CD4-positive, alpha-beta T cell treated with Interleukin-21 for 1 hour (primary cell): ENCODE measurements around the gene KDM5B.
"Not testable (repeated sequence)": the region's sequence is repeated elsewhere in the genome, so short reads cannot be mapped to it uniquely, and the experiment has no call there.

ENCODE experiments used
- DNase-seq: peaks from one replicate; pipeline ENCODE4 v3.0.0-alpha.2; 2020

KDM5B gene

DNA sequence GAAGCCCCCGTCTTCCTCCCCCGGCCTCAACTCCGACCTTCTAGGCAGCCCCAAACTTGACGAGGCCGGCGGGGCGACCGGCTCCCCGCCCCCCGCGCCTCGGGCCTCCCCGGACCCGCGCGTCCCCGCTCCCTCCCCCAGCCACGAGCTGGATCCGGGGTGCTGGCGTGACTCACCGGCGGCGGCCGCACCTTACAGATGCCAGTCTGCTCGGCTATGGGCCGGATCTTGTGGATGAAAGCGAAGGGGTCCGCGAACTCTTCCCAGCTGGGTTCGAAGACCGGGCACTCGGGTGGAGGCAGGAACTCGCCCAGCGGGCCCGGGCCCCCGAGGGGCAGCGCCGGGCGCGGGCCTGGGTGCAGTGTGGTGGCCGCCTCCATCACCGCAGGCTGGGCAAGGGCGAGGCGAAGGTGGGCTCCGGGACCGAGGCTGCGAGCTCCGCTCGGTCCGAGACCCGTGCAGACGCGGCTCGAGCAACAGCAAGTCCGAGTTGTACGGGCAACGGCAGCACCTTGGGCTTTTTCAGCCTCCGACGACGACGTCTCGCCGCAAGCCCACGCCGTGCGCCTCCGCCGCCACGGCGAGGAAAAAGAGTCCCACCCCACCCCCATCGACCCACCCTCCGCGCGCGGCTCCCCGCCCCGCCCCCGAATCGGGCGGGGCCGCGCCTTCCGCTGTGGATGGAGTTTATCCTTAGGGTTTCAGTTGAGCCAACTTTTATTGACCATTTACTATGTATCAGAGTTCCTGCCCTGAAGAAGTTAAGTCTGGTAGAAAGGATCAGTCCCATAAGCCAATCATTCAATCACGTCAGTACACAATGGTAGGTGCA is at the start of gene KDM5B:
Gene KDM5B, minus strand, starts transcription at position 496 of the 832 bp plus-strand sequence. Its CDS starts 116 bp downstream, at position 380.
- peak; percentile 60 for DNase-seq

- no peak for DNase-seq
These were observed 49.0 kb upstream of the KDM5B start for GRCh38 chr1:202857136-202857610.

DNA sequence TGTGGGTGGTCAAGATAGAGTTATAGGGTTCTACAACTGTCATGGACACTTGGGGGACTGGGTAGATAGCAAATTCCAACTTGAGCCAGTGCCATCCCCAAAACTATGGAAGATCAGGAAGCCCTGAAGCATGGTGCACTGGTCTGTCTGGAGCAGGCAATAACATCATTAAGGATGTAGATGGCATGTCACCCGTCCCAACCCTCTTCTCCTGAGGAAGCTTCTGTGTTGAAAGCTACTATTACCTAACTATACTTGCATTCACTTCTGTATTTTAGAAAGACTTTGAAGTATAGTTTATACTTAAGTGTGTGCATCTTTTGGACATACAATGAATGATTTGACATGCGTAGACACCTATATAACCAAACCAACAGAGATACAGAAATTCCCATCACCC is 47.8 kb upstream of the KDM5B start:
- DNase-seq, result no peak

DNA sequence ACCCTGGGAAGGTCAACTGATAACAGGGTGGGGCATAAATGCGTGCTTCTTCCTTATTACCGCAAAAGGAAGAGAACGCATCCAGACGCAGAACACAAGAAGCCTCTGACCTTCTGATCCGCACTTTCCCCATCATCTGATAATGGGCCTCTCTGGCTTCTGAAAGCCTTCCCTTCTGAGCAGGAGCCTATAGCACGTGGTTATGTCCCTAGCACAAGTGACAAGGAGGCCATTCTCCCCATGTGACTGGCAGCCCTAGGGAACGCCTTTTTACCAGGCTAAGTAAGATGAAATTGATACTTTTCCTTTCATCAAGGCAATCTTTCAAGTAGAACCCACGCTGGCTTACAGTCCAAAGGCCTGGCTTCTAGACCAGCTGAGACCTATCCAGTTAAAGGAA is 46.6 kb upstream of the KDM5B start:
- DNase-seq, result no peak

GRCh38 chr1:202852163-202852904 is 44.1 kb upstream of the KDM5B start:
- DNase-seq, result peak; percentile 43

DNA sequence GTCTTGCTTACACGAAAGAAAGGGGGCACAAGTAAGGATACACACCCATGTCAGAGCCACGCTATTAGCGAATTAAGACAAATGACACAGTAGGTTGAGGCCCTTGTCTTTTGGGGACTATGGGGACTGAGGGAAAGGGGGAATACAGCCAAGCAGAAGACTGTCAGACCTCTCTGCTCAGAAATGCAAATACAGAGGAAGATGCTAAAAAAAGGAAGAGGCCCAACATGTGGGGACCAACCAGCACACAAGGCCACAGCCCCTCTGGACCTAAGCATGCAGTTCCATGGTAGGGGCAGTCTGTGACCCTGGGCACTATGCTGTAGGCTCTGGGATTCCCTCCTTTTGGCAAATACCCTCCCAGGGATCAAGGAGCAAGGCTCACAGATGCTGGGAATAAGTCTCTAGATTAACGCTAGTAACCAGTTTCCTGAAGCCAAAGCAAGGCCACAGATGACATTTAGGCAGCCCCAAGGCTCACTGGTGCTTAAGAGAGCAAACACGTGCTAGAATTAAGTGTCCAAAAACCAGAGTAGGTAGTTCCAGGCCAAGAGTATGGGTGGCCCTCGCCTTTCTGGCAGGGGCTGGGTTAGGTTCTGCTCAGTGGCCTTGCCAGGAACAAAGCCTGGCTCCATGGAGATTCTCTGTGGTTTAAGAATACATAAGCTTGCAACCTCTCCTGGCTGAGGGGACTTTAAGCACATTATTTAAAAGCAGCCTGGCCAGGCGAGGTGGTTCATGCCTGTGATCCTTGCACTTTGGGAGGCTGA is 42.6 kb upstream of the KDM5B start:
- no peak for DNase-seq

GRCh38 chr1:202848191-202848542 is 39.9 kb upstream of the KDM5B start:
- no peak for DNase-seq

DNA sequence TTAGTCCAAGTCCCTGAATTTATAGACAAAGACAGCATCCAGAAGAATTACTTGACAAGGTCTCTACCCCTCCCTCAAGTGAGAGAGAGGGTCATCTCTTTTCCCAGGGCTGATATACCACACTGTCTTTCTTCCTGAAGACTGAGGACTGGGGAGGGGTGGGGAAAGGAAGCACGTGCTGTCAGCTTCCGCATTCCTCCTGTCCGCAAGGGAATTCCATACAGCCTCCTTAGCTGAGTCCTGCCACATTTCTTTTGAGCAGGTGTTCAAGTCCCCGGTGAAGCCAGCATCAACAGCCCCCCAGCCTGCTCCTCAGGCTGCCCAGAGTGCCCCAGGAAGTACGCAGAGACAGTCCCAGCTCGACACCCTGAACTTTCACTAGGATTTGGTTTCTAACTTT is 36.7 kb upstream of the KDM5B start:
- DNase-seq, result no peak

DNA sequence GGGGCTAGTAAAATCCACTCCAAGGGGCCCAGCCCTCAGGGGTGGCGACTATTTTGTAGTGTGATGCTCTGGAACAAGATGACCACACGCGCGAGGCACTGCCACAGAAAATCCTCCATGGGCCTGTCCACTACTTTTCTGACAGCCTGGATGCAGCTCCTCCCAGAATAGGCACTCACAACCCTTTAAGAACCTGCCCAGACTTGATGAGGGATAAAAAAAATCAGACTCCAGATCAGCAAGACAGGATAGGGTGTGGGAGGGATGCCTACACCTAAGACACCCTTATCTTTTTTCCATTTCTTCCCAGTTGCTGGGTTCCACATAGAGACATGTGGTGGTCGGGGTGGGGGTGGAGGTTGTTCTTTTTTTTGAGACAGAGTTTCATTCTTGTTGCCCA is 36.0 kb upstream of the KDM5B start:
- DNase-seq, result no peak

GRCh38 chr1:202843081-202843480 is 34.9 kb upstream of the KDM5B start:
- DNase-seq, result no peak

DNA sequence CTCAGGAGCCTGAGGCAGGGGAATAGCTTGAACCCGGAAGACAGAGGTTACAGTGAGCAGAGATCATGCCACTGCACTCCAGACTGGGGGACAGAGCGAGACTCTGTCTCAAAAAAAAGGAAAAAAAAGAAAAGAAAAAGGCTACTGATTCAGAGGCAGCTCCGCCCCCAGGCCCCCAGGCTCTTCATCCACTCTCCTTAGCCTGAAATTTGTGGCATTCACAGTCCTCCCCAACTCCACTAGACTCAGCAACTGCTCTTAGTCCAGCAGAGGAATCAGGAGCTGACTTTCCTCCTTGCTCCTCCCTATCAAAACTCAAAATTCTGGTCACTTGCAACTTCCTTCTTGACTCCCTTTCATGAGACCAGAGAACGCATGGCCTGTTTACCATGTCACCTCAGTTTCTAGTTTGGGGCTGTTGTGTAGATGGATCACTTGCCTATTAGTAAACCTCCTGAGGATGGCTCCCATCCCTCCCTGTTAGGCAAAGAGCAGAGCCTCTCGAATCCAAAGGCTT is 29.6 kb upstream of the KDM5B start:
- DNase-seq, result no peak

GRCh38 chr1:202836623-202837403 is 28.6 kb upstream of the KDM5B start:
- no peak for DNase-seq

- peak; percentile 52 for DNase-seq
These were observed 27.4 kb upstream of the KDM5B start for GRCh38 chr1:202835548-202836072.

- DNase-seq, result no peak
These were observed 26.7 kb upstream of the KDM5B start for GRCh38 chr1:202834771-202835547.

GRCh38 chr1:202831906-202832305 is 23.7 kb upstream of the KDM5B start:
- no peak for DNase-seq

DNA sequence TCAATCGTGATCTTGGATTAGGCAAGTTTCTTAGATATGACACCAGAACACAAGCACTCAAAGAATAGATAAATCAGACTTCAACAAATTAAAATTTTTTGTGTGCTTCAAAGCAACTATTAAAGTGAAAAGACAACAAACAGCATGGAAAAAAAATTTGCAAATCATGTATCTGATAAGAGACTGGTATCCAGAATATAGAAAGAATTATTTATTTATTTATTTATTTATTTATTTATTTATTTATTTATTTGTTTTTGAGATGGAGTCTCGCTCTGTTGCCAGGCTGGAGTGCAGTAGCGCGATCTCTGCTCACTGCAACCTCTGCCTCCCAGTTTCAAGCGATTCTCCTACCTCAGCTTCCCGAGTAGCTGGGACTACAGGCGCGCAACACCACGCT is 21.0 kb upstream of the KDM5B start:
- DNase-seq, result not testable (repeated sequence)

DNA sequence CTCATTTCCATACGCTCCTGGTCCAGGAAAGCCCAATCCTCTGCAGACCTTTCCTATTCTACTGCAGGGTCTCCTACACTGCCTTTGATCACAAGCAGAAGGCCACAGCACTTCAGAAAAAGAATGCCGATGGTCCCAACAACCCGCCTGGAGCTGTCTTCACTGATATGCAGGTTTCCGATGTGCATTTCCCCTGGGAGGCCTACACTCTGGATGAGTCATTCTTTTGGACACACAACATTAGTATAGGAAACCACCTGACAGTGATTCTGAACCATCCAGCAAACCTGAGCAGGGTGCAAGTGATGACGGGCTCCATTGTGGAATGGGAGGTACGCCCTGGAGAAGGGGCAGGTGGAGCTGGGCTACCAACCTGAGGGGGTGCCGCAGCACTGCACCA is 17.5 kb upstream of the KDM5B start:
- no peak for DNase-seq

GRCh38 chr1:202821467-202821866 is 13.2 kb upstream of the KDM5B start:
- no peak for DNase-seq

DNA sequence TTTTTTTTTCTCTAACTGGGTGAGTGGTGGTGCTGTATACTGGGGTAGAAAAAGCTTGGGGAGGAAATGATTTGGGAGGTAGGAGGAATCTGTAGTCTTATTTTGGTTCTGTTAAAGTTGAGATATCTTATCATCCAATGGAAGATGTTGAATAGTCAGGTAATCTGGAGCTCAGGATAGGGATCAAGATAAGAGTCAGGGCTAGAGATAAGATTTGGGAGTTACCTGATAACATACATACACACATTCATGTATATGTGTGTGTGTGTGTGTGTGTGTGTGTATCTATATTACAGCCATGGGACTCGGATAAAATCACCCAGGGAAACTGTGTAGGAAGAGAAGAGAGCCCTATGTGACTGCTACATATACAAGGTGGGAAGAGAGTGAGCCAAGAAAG is 10.6 kb upstream of the KDM5B start:
- DNase-seq, result no peak

GRCh38 chr1:202815120-202815519 is 6.9 kb upstream of the KDM5B start:
- DNase-seq, result no peak
